GM12801 (cell line): ENCODE measurements around the gene ZCWPW2.

Experiments
- TF ChIP-seq, protein P1 (sequence below): IDR thresholded peaks from one replicate; pipeline ENCODE4 v1.5.1; 2011; ENCODE audit warnings: control low read depth; ENCODE audit not compliant: insufficient read length; ENCODE audit errors: extremely low read depth

ZCWPW2 gene

DNA sequence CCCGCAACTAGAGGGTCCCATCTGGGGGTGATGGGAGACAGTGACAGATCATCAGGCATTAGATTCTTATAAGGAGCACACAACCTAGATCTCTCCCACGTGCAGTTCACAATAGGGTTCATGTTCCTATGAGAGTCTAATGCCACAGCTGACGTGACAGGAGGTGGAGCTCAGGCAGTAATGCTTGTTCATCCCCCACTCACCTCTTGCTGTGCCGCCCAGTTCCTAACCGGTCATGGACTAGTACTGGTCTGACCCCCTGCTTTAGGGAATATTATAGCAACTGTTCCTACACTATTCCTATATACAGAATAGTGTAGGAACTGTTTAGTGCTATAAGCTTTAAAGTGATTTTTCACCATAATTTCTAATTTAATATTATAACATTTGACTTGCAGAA lies 128.2 kb downstream of the ZCWPW2 start:
- TF ChIP-seq, protein P1, sequence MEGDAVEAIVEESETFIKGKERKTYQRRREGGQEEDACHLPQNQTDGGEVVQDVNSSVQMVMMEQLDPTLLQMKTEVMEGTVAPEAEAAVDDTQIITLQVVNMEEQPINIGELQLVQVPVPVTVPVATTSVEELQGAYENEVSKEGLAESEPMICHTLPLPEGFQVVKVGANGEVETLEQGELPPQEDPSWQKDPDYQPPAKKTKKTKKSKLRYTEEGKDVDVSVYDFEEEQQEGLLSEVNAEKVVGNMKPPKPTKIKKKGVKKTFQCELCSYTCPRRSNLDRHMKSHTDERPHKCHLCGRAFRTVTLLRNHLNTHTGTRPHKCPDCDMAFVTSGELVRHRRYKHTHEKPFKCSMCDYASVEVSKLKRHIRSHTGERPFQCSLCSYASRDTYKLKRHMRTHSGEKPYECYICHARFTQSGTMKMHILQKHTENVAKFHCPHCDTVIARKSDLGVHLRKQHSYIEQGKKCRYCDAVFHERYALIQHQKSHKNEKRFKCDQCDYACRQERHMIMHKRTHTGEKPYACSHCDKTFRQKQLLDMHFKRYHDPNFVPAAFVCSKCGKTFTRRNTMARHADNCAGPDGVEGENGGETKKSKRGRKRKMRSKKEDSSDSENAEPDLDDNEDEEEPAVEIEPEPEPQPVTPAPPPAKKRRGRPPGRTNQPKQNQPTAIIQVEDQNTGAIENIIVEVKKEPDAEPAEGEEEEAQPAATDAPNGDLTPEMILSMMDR, result no peak

DNA sequence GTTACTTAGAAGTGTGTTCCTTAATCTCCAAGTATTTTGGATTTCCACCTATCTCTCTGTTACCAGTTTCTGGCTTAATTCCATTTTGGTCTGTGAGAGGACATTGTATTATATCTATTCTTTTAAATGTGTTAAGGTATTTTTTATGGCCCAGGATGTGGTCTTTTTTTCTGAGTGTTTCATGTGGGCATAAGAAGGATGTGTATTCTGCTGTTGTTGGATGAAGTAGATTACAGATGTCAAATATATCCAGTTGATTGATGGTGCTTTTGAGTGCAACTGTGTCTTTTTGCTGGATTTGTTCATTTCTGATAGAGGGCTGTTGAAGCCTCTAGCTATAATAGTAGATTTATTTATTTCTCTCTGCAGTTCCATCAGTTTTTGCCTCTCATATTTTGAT lies 136.6 kb downstream of the ZCWPW2 start:
- TF ChIP-seq, protein P1, result no peak

DNA sequence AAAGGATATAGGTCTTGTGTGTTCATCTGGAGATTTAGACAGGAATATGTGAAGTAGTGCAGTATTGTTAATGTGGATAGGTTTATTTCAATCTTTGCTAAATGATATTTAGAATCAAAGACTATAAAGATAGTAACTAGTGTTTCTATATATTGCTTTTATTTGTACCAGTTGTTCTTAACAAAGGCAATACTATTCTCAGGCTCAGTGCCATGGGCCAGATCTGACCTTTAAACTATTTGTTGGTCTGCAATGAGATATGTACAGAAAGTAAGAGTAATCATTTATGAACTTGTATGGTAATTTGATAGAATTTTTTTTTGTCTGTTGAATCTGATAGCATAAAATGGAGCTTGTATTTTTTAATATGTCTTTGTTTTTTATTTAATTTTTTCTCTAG lies 146.8 kb downstream of the ZCWPW2 start:
- TF ChIP-seq, protein P1, result no peak

DNA sequence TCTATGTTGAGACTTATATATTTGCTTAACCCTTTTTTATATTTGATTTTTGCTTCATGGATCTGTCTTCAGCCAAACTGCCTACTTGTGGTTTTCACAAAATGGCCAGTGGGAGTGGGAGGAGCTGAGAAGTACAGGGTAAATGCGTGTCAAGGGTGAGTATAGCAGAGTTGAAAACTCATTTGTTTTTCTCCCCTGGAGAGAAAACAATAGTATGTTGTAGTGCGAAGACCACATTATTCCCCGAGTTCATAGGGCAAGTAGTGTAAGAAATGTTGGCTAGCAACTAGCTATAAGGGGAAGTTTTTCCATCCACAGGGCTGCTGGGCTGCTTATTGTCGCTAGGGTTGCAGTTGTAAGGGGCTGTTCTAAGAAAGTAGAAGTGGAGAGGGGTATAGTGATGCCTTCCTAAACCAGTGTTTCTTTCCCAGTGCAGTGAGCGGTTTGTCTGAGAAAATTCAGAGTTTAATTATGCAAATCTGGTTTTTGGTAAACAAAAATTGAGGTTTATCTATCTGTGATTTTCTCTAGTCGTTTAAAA lies 153.9 kb downstream of the ZCWPW2 start:
- TF ChIP-seq, protein P1, result no peak

DNA sequence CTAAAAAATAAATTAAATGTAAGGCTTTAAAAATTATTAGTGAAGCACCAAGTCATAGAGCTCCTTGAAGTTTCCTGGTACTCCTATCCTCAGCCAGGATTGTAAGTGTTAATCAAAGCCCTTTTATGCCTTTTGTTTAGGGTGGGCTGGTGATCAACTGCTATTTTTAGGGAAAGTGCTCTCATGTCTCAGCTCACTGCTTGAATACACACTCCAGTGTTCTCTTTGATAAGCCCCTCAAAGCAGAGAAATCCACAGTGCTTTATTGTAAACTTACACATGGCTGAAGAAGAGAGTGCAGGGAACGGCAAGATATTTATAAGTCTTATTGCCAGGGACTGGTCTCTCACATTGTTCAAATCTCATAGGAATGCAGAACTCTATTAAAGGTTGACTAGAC lies 156.5 kb downstream of the ZCWPW2 start:
- TF ChIP-seq, protein P1, result no peak

DNA sequence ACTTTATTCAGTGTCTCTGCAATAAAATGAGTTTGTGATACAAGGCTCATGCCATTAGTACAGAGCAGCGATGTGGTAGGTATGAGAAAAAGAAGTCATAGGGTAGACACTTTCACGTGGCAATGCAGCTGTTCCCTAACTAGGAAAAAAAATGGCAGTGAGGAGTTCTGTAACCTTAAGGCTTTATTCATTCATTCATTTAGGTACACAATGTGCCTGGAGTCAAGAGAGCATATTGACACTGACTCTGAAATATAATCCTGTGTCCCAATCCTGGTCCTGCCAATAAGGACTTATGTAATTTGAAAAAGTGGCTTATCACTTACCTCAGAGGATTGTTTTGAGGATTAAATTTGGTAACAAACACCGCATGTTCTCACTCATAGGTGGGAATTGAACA lies 173.1 kb downstream of the ZCWPW2 start:
- TF ChIP-seq, protein P1, result no peak

DNA sequence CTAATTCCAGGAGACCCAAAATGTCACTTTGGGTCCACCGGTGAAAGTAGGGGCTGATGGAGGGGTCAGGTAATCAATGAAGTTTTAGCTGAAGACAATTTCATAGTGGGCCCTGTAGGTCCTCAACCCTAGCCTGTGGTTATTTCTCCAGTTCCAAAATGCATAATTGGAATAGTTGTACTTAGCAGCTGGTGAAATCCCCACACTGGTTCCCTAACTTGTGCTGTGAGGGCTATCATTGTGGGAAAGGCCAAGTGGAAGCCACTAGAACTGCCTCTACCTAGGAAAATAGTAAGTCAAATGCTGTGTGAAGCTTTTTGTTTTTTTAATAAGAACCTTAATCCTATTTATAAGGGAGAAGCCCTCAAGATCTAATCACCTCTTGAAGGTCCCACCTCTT lies 193.8 kb downstream of the ZCWPW2 start:
- TF ChIP-seq, protein P1, result no peak
